Heart left ventricle (tissue), 13 donors: ENCODE results near the gene ACTN2.

ENCODE experiments used
- CTCF ChIP-seq, 12 donors: fragments of 200-600 bp; sonication (generic) in 4 of 12; IDR thresholded peaks; one replicate each; pipeline versions ENCODE4 v1.5.0 to v1.8.0; 2018 to 2022; ENCODE audit warnings: antibody characterized with exemption in 12 of 12, mild to moderate bottlenecking in 5 of 12
- POLR2A ChIP-seq, 2 donors: fragments of 450-650 bp; IDR thresholded peaks; one replicate each; pipeline ENCODE4 v1.6.1; 2017; ENCODE audit warnings: antibody characterized with exemption in 2 of 2, mild to moderate bottlenecking in 2 of 2, moderate library complexity in 2 of 2
- donor health status: ischemic (EF 13 %, LVEDD 7.1; RV severe dilation, severe dysfunction).
- donor health status: DM: no; HTN: yes; CAD: no.
- donor health status: DM: no; HTN: no; CAD: no.
- donor health status: ischemic (EF 25% LVEDD 6.9; RV normal size, moderate dysfunction).
- donor health status: ischemic (EF 25% LVEDD 5.7; RV mildly dilated, moderate dysfunction).
- donor health status: ischemic (EF 35%, LVEDD 5.7; RV mildly dilated, moderate dysfunction).
- donor health status: nonischemic (EF 11% LVEDD 7.7; RV severe dilation, severe dysfunction).
- donor health status: DM: yes; HTN: yes; CAD: no.
- donor health status: PGD.
- donor health status: ischemic (EF 29% LVEDD 5.4; RV normal size, mild dysfunction).
- donor health status: nonischemic (EF 23%, LVEDD 6.1; RV moderate dilation, normal function).

- TF ChIP-seq CTCF (IDR thresholded peaks at IDR 0.05) (peak in 2 of 12 donors; percentile 13 to 21), POLR2A (IDR thresholded peaks at IDR 0.05) (no peak)
Measured at GRCh38 chr1:236748268-236748870, 62.1 kb downstream of the ACTN2 start.
